Endothelial cell of umbilical vein (primary cell): ENCODE measurements around the gene TTR. TPM values are rescaled to one million over a fixed set of nuclear protein-coding genes. Genes with fewer than 3 reads are reported as not detected.

Experiments used
- BruUV-seq: library from RNA; stranded (reverse); fragments of 400-500 nt; replicated peaks from 2 replicates; lab custom pipeline; 2021; lab: Mats Ljungman, UMichigan
- CTCF ChIA-PET: fragments of 300-600, 350-600 bp; sonication (Branson Sonifier 250); formaldehyde crosslinking; loops from one replicate; lab custom pipeline; 2021; ENCODE audit warnings: antibody characterized with exemption, inconsistent platforms; lab: Charles Lee
- POLR2A ChIA-PET: fragments of 300-600, 350-600 bp; sonication (Branson Sonifier 250); formaldehyde crosslinking; loops from one replicate; lab custom pipeline; 2021; ENCODE audit warnings: antibody characterized with exemption, inconsistent platforms; lab: Charles Lee
- DNase-seq: peaks from one replicate; pipeline ENCODE4 v3.0.0-alpha.2; 2011; ENCODE audit warnings: low read depth, low spot score
- FAIRE-seq: peaks from 2 replicates; lab custom pipeline; 2011; peaks lifted over from hg19 to GRCh38; lab: Jason Lieb, UNC
- H2AFZ ChIP-seq: 2 replicates; pipeline ENCODE4 v1.6.0; 2012; ENCODE audit warnings: low read depth, low read length, control low read depth, inconsistent platforms
- H3K27ac ChIP-seq: 2 replicates; pipeline ENCODE4 v1.5.1; 2011; ENCODE audit warnings: low read depth, mild to moderate bottlenecking, control low read depth, low read length, moderate library complexity; ENCODE audit not compliant: insufficient read depth
- H3K27me3 ChIP-seq, 2 experiments: 2 replicates each; pipeline versions ENCODE4 v1.6.0 to v1.6.1; 2011; ENCODE audit warnings: low read length in 2 of 2, mixed read lengths in 1 of 2; ENCODE audit not compliant: control insufficient read depth in 2 of 2, insufficient read depth in 2 of 2
- H3K36me3 ChIP-seq, 2 experiments: 2 replicates in 1 of 2; 3 replicates in 1 of 2; pipeline ENCODE4 v1.5.1; 2011; ENCODE audit warnings: low read length in 2 of 2, mild to moderate bottlenecking in 1 of 2, moderate library complexity in 1 of 2; ENCODE audit not compliant: control insufficient read depth in 2 of 2, insufficient read depth in 2 of 2; ENCODE audit errors: extremely low read depth in 1 of 2
- H3K4me1 ChIP-seq: 3 replicates; pipeline ENCODE4 v1.5.1; 2011; ENCODE audit warnings: mild to moderate bottlenecking, low read length; ENCODE audit not compliant: control insufficient read depth, insufficient read depth; ENCODE audit errors: extremely low read depth
- H3K4me2 ChIP-seq: 2 replicates; pipeline ENCODE4 v1.6.1; 2011; ENCODE audit warnings: low read length, control low read depth, mixed read lengths; ENCODE audit not compliant: insufficient read depth
- H3K4me3 ChIP-seq, 3 experiments: fragments of 200-600 bp in 1 of 3; sonication (generic), shearing (Covaris generic) in 1 of 3; replicated peaks in 1 of 3; 2 replicates each; pipeline ENCODE4 v1.5.1; 2011 to 2016; ENCODE audit warnings: control low read depth in 3 of 3, low read length in 3 of 3, mild to moderate bottlenecking in 2 of 3, inconsistent platforms in 1 of 3, low read depth in 1 of 3, moderate library complexity in 1 of 3; ENCODE audit not compliant: insufficient read depth in 1 of 3
- H3K79me2 ChIP-seq: 2 replicates; pipeline ENCODE4 v1.6.0; 2012; ENCODE audit warnings: low read length, inconsistent platforms; ENCODE audit not compliant: control insufficient read depth, insufficient read depth
- H3K9ac ChIP-seq: replicated peaks from 2 replicates; pipeline ENCODE3; 2011; ENCODE audit warnings: low read length, control low read depth; ENCODE audit not compliant: insufficient read depth; ENCODE audit errors: extremely low read depth
- H3K9me1 ChIP-seq: replicated peaks from 3 replicates; pipeline ENCODE4 v1.6.0; 2011; ENCODE audit warnings: mild to moderate bottlenecking, low read length; ENCODE audit not compliant: control insufficient read depth, insufficient read depth; ENCODE audit errors: extremely low read depth
- H3K9me3 ChIP-seq: replicated peaks from 2 replicates; pipeline ENCODE4 v1.5.1; 2012; ENCODE audit warnings: low read length, inconsistent platforms; ENCODE audit not compliant: control insufficient read depth, insufficient read depth
- H4K20me1 ChIP-seq: replicated peaks from 2 replicates; pipeline ENCODE3; 2011; ENCODE audit warnings: mild to moderate bottlenecking, low read length; ENCODE audit not compliant: control insufficient read depth, insufficient read depth; ENCODE audit errors: extremely low read depth
- CTCF ChIP-seq, 2 donors: IDR thresholded peaks; 1 replicate in 1 of 2; 2 replicates in 1 of 2; pipeline ENCODE4 v1.5.1; 2011; ENCODE audit warnings: low read length in 2 of 2, mild to moderate bottlenecking in 2 of 2, moderate library complexity in 2 of 2, control low read depth in 1 of 2, inconsistent platforms in 1 of 2, low read depth in 1 of 2; ENCODE audit not compliant: insufficient read depth in 1 of 2; ENCODE audit errors: extremely low read depth in 1 of 2
- EZH2 ChIP-seq: IDR thresholded peaks from 2 replicates; pipeline ENCODE4 v1.6.1; 2012; ENCODE audit warnings: borderline replicate concordance, low read depth, mild to moderate bottlenecking, moderate library complexity, low read length, inconsistent platforms; ENCODE audit not compliant: severe bottlenecking
- GATA2 ChIP-seq: IDR thresholded peaks from 2 replicates; pipeline ENCODE4 v1.7.0; 2011; ENCODE audit warnings: low read depth, mild to moderate bottlenecking, moderate library complexity, mixed read lengths, low read length; ENCODE audit not compliant: insufficient read length, insufficient read depth
- JUN ChIP-seq: IDR thresholded peaks from 2 replicates; pipeline ENCODE4 v1.6.1; 2011; ENCODE audit warnings: borderline replicate concordance, low read depth; ENCODE audit not compliant: insufficient read length, insufficient read depth
- MAX ChIP-seq: IDR thresholded peaks from 2 replicates; pipeline ENCODE4 v1.6.1; 2011; ENCODE audit not compliant: insufficient read depth, insufficient read length
- MYC ChIP-seq: IDR thresholded peaks from one replicate; pipeline ENCODE4 v1.6.1; 2011; ENCODE audit warnings: mild to moderate bottlenecking, low read depth, low read length
- POLR2A ChIP-seq: IDR thresholded peaks from 2 replicates; pipeline ENCODE4 v1.6.1; 2012; ENCODE audit warnings: low read depth, mild to moderate bottlenecking, control low read depth, low read length
- POLR2AphosphoS5 ChIP-seq: IDR thresholded peaks from 2 replicates; pipeline ENCODE4 v1.6.1; 2012; ENCODE audit warnings: low read depth, mild to moderate bottlenecking, control low read depth, low read length, moderate library complexity; ENCODE audit not compliant: insufficient read depth
- dilution Hi-C: fragments of 300-500 bp; cut with MboI; formaldehyde crosslinking; loops from one replicate; pipeline ENCODE4 v1.15.0; 2019; ENCODE audit warnings: low sequenced_read_pairs; ENCODE audit not compliant: extremely low pct_ligation_motif_present
- intact Hi-C: fragments of 100-400 bp; cut with micrococcal nuclease; formaldehyde crosslinking; loops from one replicate; pipeline ENCODE4 v1.10.0; 2022
- polyA plus RNA-seq, 4 experiments: library from polyadenylated mRNA; depleted of rRNA in 3 of 4; stranded (reverse) in 3 of 4; unstranded in 1 of 4; fragments of >200 nt; gene quantifications; 2 replicates each; pipeline versions ENCODE4 v1.2.1 to v1.2.3, GENCODE V29; 2011 to 2012; ENCODE audit warnings: missing spikeins in 1 of 4
- total RNA-seq: library from RNA; stranded (reverse); gene quantifications from 2 replicates; pipeline ENCODE4 v1.2.3, GENCODE V29; 2021

The TTR gene
- total and polyA plus RNA-seq, 2 donors (not counting 3 experiments of a cell fraction or from before 2014, with no cell fraction given), result not detected

- intact Hi-C loops, result no loop called here
- no peak overlapping the region for H2AFZ ChIP-seq
- H3K79me2 ChIP-seq, result no peaks in the 10 kb centered on the region
- POLR2A ChIA-PET, result no interaction called here
- H4K20me1 ChIP-seq, result no peaks in the 10 kb centered on the region
- peaks cover 4% of the 10 kb centered on the region for H3K4me1 ChIP-seq
- no peaks in the 10 kb centered on the region for H3K9me1 ChIP-seq
- FAIRE-seq (no peak), DNase-seq (no peak)
- H3K4me2 ChIP-seq, result no peak overlapping the region
- no peaks in the 10 kb centered on the region for H3K27me3 ChIP-seq
- H3K9me3 ChIP-seq, result no peaks in the 10 kb centered on the region
- H3K4me3 ChIP-seq, result no peak overlapping the region
- TF ChIP-seq CTCF (IDR thresholded peaks at IDR 0.05; ENCODE audit: extremely low read depth in 1 of 2, insufficient read depth in 1 of 2, low read depth in 1 of 2, low read length in 2 of 2) (no peak), POLR2A (no peak), GATA2 (no peak), MAX (no peak), EZH2 (no peak), POLR2AphosphoS5 (no peak), JUN (no peak), MYC (no peak)
- H3K36me3 ChIP-seq, result no peaks in the 10 kb centered on the region
- no peak overlapping the region for H3K9ac ChIP-seq
- dilution Hi-C loops, result no loop called here
- H3K27ac ChIP-seq, result no peak overlapping the region
- CTCF ChIA-PET, result no interaction called here
- BruUV-seq, result no TSS peak
Measured at GRCh38 chr18:31583185-31583854, 8.4 kb upstream of the TTR start.
